Midbrain (tissue), 1 donor: ENCODE data around the gene MMP11.

Source experiments
- DNase-seq: peaks from one replicate; lab custom pipeline; 2025; lab: John Stamatoyannopoulos, UW

The MMP11 gene

GRCh38 chr22:23781511-23782183 lies 9.0 kb downstream of the MMP11 start:
- no peak for DNase-seq

- DNase-seq = no peak
Observed at GRCh38 chr22:23782252-23782651, 9.6 kb downstream of the MMP11 start.

GRCh38 chr22:23782703-23783102 lies 10.1 kb downstream of the MMP11 start:
- no peak for DNase-seq

GRCh38 chr22:23783265-23784150 lies 10.9 kb downstream of the MMP11 start:
- no peak for DNase-seq

GRCh38 chr22:23784215-23784732 lies 11.6 kb downstream of the MMP11 start:
- no peak for DNase-seq

- DNase-seq = no peak
Observed at GRCh38 chr22:23786261-23786710, 13.6 kb downstream of the MMP11 start.

GRCh38 chr22:23786752-23787599 lies 14.3 kb downstream of the MMP11 start, which contains the start of gene SMARCB1:
SMARCB1 (plus strand) TSS chr22:23786966; CDS start chr22:23787170, 204 bp downstream.
- DNase-seq = peak; percentile 88

GRCh38 chr22:23787600-23787896 lies 14.9 kb downstream of the MMP11 start:
- DNase-seq = no peak

- DNase-seq = no peak
Observed at GRCh38 chr22:23787910-23788309, 15.3 kb downstream of the MMP11 start.

GRCh38 chr22:23789121-23789520 lies 16.5 kb downstream of the MMP11 start:
- no peak for DNase-seq

GRCh38 chr22:23789638-23790037 lies 17.0 kb downstream of the MMP11 start:
- DNase-seq = peak; percentile 9

GRCh38 chr22:23790819-23791737 lies 18.4 kb downstream of the MMP11 start:
- DNase-seq = no peak

- no peak for DNase-seq
Observed at GRCh38 chr22:23791738-23792645, 19.3 kb downstream of the MMP11 start.

- no peak for DNase-seq
Observed at GRCh38 chr22:23793326-23793725, 20.7 kb downstream of the MMP11 start.

GRCh38 chr22:23796461-23796860 lies 23.8 kb downstream of the MMP11 start:
- DNase-seq = no peak

- DNase-seq = no peak
Observed at GRCh38 chr22:23800297-23801237, 27.9 kb downstream of the MMP11 start.

- no peak for DNase-seq
Observed at GRCh38 chr22:23801238-23801821, 28.7 kb downstream of the MMP11 start.

- DNase-seq = no peak
Observed at GRCh38 chr22:23801886-23802377, 29.3 kb downstream of the MMP11 start.
